Measurements from ENCODE around the gene ZNF780A. TPM values are rescaled to one million over a fixed set of nuclear protein-coding genes. Genes with fewer than 3 reads are reported as not detected.

The ZNF780A gene
- total RNA-seq, 2 donors from 2014 or later: 6.4 to 9.5 TPM

GRCh38 chr19:40110570-40110969, 19.8 kb upstream of the ZNF780A start:
- no peaks in the 10 kb centered on the region for H3K9me3 ChIP-seq (ENCODE audit: control insufficient read depth, low read length, poor library complexity, severe bottlenecking)
- Mint-ChIP-seq H3K27ac (no peak overlapping the region), H3K4me1 (no peaks in the 10 kb centered on the region), H3K27me3 (peaks cover 9% of the 10 kb centered on the region), H3K36me3 (ENCODE audit: low read depth) (no peaks in the 10 kb centered on the region), H3K4me3 (no peak overlapping the region)
- ATAC-seq (no peak), DNase-seq (no peak)

- ATAC-seq (no peak), DNase-seq (no peak)
- no peak overlapping the region for H3K4me3 Mint-ChIP-seq
- H3K36me3 Mint-ChIP-seq (ENCODE audit: low read depth): no peaks in the 10 kb centered on the region
- no peak overlapping the region for H3K27ac Mint-ChIP-seq
- no peaks in the 10 kb centered on the region for H3K4me1 Mint-ChIP-seq
- H3K27me3 Mint-ChIP-seq: no peaks in the 10 kb centered on the region
- H3K9me3 ChIP-seq (ENCODE audit: control insufficient read depth, low read length, poor library complexity, severe bottlenecking): no peaks in the 10 kb centered on the region
Observed at GRCh38 chr19:40104754-40105153, 14.0 kb upstream of the ZNF780A start.

GRCh38 chr19:40103600-40103999, 12.9 kb upstream of the ZNF780A start:
- H3K9me3 ChIP-seq (ENCODE audit: control insufficient read depth, low read length, poor library complexity, severe bottlenecking): no peaks in the 10 kb centered on the region
- Mint-ChIP-seq H3K27me3 (no peaks in the 10 kb centered on the region), H3K27ac (no peak overlapping the region), H3K36me3 (ENCODE audit: low read depth) (no peaks in the 10 kb centered on the region), H3K4me1 (no peaks in the 10 kb centered on the region), H3K4me3 (no peak overlapping the region)
- ATAC-seq (no peak), DNase-seq (no peak)

- DNase-seq: no peak
- peaks cover 2% of the 10 kb centered on the region for H3K36me3 Mint-ChIP-seq (ENCODE audit: low read depth)
Observed at GRCh38 chr19:40101813-40102212, 11.1 kb upstream of the ZNF780A start.

GRCh38 chr19:40093416-40093815, 2.7 kb upstream of the ZNF780A start:
- DNase-seq (no peak), ATAC-seq (no peak)
- Mint-ChIP-seq H3K27ac (no peak overlapping the region), H3K27me3 (peaks cover 11% of the 10 kb centered on the region), H3K4me1 (peaks cover 24% of the 10 kb centered on the region), H3K36me3 (ENCODE audit: low read depth) (peaks cover 8% of the 10 kb centered on the region), H3K4me3 (no peak overlapping the region)
- H3K9me3 ChIP-seq (ENCODE audit: control insufficient read depth, low read length, poor library complexity, severe bottlenecking): no peaks in the 10 kb centered on the region

More at GRCh38 chr19:40101813-40102212, 11.1 kb upstream of the ZNF780A start:
- H3K9me3 ChIP-seq (ENCODE audit: control insufficient read depth, low read length, poor library complexity, severe bottlenecking): no peaks in the 10 kb centered on the region
- H3K27me3 Mint-ChIP-seq: peaks cover 6% of the 10 kb centered on the region
- no peak overlapping the region for H3K27ac Mint-ChIP-seq
- ATAC-seq: no peak
- H3K4me3 Mint-ChIP-seq: no peak overlapping the region
- H3K4me1 Mint-ChIP-seq: no peaks in the 10 kb centered on the region

GRCh38 chr19:40091205-40092129, 724 bp upstream of the ZNF780A start:
- ATAC-seq: no peak
- Mint-ChIP-seq H3K4me1 (peaks cover 36% of the 10 kb centered on the region), H3K27me3 (peaks cover 6% of the 10 kb centered on the region), H3K4me3 (peak overlapping the region; percentile 100), H3K27ac (peak overlapping the region; percentile 100), H3K36me3 (ENCODE audit: low read depth) (peaks cover 5% of the 10 kb centered on the region)
- H3K9me3 ChIP-seq (ENCODE audit: control insufficient read depth, low read length, poor library complexity, severe bottlenecking): no peaks in the 10 kb centered on the region
- DNase-seq: no peak

- Mint-ChIP-seq H3K36me3 (ENCODE audit: low read depth) (peaks cover 5% of the 10 kb centered on the region), H3K4me1 (peaks cover 36% of the 10 kb centered on the region), H3K27ac (peak overlapping the region; percentile 100), H3K27me3 (peaks cover 2% of the 10 kb centered on the region), H3K4me3 (peak overlapping the region; percentile 100)
- DNase-seq (no peak), ATAC-seq (no peak)
- H3K9me3 ChIP-seq (ENCODE audit: control insufficient read depth, low read length, poor library complexity, severe bottlenecking): no peaks in the 10 kb centered on the region
Observed at GRCh38 chr19:40089462-40089861, 1.3 kb downstream of the ZNF780A start.

GRCh38 chr19:40088299-40089047, 2.3 kb downstream of the ZNF780A start:
- H3K9me3 ChIP-seq (ENCODE audit: control insufficient read depth, low read length, poor library complexity, severe bottlenecking): no peaks in the 10 kb centered on the region
- Mint-ChIP-seq H3K4me1 (peaks cover 38% of the 10 kb centered on the region), H3K4me3 (peak overlapping the region; percentile 4)

GRCh38 chr19:40084948-40085347, 5.8 kb downstream of the ZNF780A start:
- H3K9me3 ChIP-seq (ENCODE audit: control insufficient read depth, low read length, poor library complexity, severe bottlenecking): no peaks in the 10 kb centered on the region
- no peaks in the 10 kb centered on the region for H3K27me3 Mint-ChIP-seq
- DNase-seq: no peak
- peaks cover 27% of the 10 kb centered on the region for H3K4me1 Mint-ChIP-seq
- peaks cover 11% of the 10 kb centered on the region for H3K36me3 Mint-ChIP-seq (ENCODE audit: low read depth)
- no peak overlapping the region for H3K27ac Mint-ChIP-seq
- no peak for ATAC-seq
- no peak overlapping the region for H3K4me3 Mint-ChIP-seq

More at GRCh38 chr19:40088299-40089047, 2.3 kb downstream of the ZNF780A start:
- no peak for DNase-seq
- peaks cover 10% of the 10 kb centered on the region for H3K36me3 Mint-ChIP-seq (ENCODE audit: low read depth)
- no peak overlapping the region for H3K27ac Mint-ChIP-seq
- no peak for ATAC-seq
- no peaks in the 10 kb centered on the region for H3K27me3 Mint-ChIP-seq

- Mint-ChIP-seq H3K36me3 (ENCODE audit: low read depth) (peaks cover 19% of the 10 kb centered on the region), H3K4me3 (no peak overlapping the region), H3K27ac (no peak overlapping the region), H3K4me1 (peaks cover 2% of the 10 kb centered on the region), H3K27me3 (no peaks in the 10 kb centered on the region)
- ATAC-seq (no peak), DNase-seq (no peak)
- H3K9me3 ChIP-seq (ENCODE audit: control insufficient read depth, low read length, poor library complexity, severe bottlenecking): peaks cover 8% of the 10 kb centered on the region
Observed at GRCh38 chr19:40081411-40081810, 9.3 kb downstream of the ZNF780A start.

- Mint-ChIP-seq H3K27ac (no peak overlapping the region), H3K36me3 (ENCODE audit: low read depth) (peaks cover 19% of the 10 kb centered on the region), H3K27me3 (no peaks in the 10 kb centered on the region), H3K4me1 (peaks cover 2% of the 10 kb centered on the region), H3K4me3 (no peak overlapping the region)
- ATAC-seq (no peak), DNase-seq (no peak)
- peaks cover 11% of the 10 kb centered on the region for H3K9me3 ChIP-seq (ENCODE audit: control insufficient read depth, low read length, poor library complexity, severe bottlenecking)
Observed at GRCh38 chr19:40080289-40080688, 10.5 kb downstream of the ZNF780A start.

- no peak for DNase-seq
- Mint-ChIP-seq H3K36me3 (ENCODE audit: low read depth) (peaks cover 15% of the 10 kb centered on the region), H3K27ac (no peak overlapping the region), H3K27me3 (no peaks in the 10 kb centered on the region), H3K4me3 (no peak overlapping the region), H3K4me1 (no peaks in the 10 kb centered on the region)
- peaks cover 16% of the 10 kb centered on the region for H3K9me3 ChIP-seq (ENCODE audit: control insufficient read depth, low read length, poor library complexity, severe bottlenecking)
- ATAC-seq: no peak
Observed at GRCh38 chr19:40078377-40078776, 12.4 kb downstream of the ZNF780A start.

GRCh38 chr19:40070058-40070457, 20.7 kb downstream of the ZNF780A start:
- no peak for DNase-seq
- H3K9me3 ChIP-seq (ENCODE audit: control insufficient read depth, low read length, poor library complexity, severe bottlenecking): peaks cover 5% of the 10 kb centered on the region
- Mint-ChIP-seq H3K27ac (no peak overlapping the region), H3K27me3 (no peaks in the 10 kb centered on the region), H3K36me3 (ENCODE audit: low read depth) (no peaks in the 10 kb centered on the region), H3K4me3 (no peak overlapping the region), H3K4me1 (no peaks in the 10 kb centered on the region)
- ATAC-seq: no peak
